Measurements from ENCODE around the gene WAS.
A peak's percentile ranks its signal among the peaks of the same experiment; 100 is the strongest.
"Not testable (repeated sequence)": the region's sequence is repeated elsewhere in the genome, so short reads cannot be mapped to it uniquely, and the experiment has no call there.

The WAS gene

DNA sequence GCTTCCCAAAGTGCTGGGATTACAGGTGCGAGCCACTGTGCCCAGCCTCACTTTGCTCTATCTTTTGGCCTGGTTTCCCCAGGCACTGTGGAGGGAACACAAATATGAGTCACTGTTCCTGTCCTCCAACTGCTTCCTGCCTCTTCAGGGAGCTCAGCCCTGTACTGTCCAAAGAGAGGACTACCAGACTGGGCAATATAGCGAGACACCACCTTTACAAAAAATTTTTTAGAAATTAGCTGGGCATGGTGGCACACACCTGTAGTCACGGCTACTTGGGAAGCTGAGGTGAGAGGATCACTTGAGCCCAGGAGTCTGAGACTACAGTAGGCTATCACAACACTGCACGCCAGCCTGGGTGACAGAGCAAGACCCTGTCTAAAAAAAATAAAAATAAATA, 16.9 kb upstream of the WAS start:
- no peak overlapping the region for H4K5ac ChIP-seq (ENCODE audit: low read length)
- H3K56ac ChIP-seq (ENCODE audit: low read length) = no peak overlapping the region
- H3K18ac ChIP-seq (ENCODE audit: low read length) = no peak overlapping the region
- H3K79me2 ChIP-seq (ENCODE audit: control insufficient read depth, insufficient read depth, low read length) = no peaks in the 10 kb centered on the region
- DNase-seq = no peak
- no peak overlapping the region for H2BK120ac ChIP-seq (ENCODE audit: low read depth, low read length)
- no peaks in the 10 kb centered on the region for H3K79me1 ChIP-seq (ENCODE audit: low read length)
- H3K4ac ChIP-seq (ENCODE audit: low read depth, low read length) = no peak overlapping the region
- no peaks in the 10 kb centered on the region for H3K4me1 ChIP-seq (ENCODE audit: control insufficient read depth, low read depth, low read length)
- H3K27ac ChIP-seq (ENCODE audit: low read depth, low read length) = no peak overlapping the region
- no peak overlapping the region for H3K9ac ChIP-seq (ENCODE audit: low read length)
- no peak overlapping the region for H3K4me3 ChIP-seq (ENCODE audit: low read length)
- H2AK5ac ChIP-seq (ENCODE audit: low read length) = no peak overlapping the region
- H3K36me3 ChIP-seq (ENCODE audit: control insufficient read depth, insufficient read depth, low read length) = no peaks in the 10 kb centered on the region
- no CpG with 5 or more reads among the region's 4 CpGs for WGBS (ENCODE audit: extremely low coverage, insufficient coverage, low lambda C conversion rate)
- no peak overlapping the region for H4K8ac ChIP-seq (ENCODE audit: low read depth, low read length)
- H2BK15ac ChIP-seq (replicated peaks; ENCODE audit: low read depth) = no peak overlapping the region
- H2BK5ac ChIP-seq (ENCODE audit: low read length) = no peak overlapping the region
- H3K4me2 ChIP-seq (ENCODE audit: low read length) = no peak overlapping the region
- no peak overlapping the region for H3K23ac ChIP-seq (ENCODE audit: low read length)
- H3K27me3 ChIP-seq (ENCODE audit: insufficient read depth, low read length, poor library complexity) = no peaks in the 10 kb centered on the region

- no peaks in the 10 kb centered on the region for H3K79me1 ChIP-seq (ENCODE audit: low read length)
- no peak overlapping the region for H4K8ac ChIP-seq (ENCODE audit: low read depth, low read length)
- DNase-seq = no peak
- no CpG with 5 or more reads among the region's 4 CpGs for WGBS (ENCODE audit: extremely low coverage, insufficient coverage, low lambda C conversion rate)
- H3K36me3 ChIP-seq (ENCODE audit: control insufficient read depth, insufficient read depth, low read length) = no peaks in the 10 kb centered on the region
- H3K9ac ChIP-seq (ENCODE audit: low read length) = no peak overlapping the region
- H3K79me2 ChIP-seq (ENCODE audit: control insufficient read depth, insufficient read depth, low read length) = no peaks in the 10 kb centered on the region
- H4K5ac ChIP-seq (ENCODE audit: low read length) = no peak overlapping the region
- H3K27ac ChIP-seq (ENCODE audit: low read depth, low read length) = no peak overlapping the region
- H3K4me3 ChIP-seq (ENCODE audit: low read length) = no peak overlapping the region
- no peak overlapping the region for H3K18ac ChIP-seq (ENCODE audit: low read length)
- H2BK15ac ChIP-seq (replicated peaks; ENCODE audit: low read depth) = no peak overlapping the region
- no peak overlapping the region for H2BK120ac ChIP-seq (ENCODE audit: low read depth, low read length)
- no peak overlapping the region for H2BK5ac ChIP-seq (ENCODE audit: low read length)
- no peak overlapping the region for H3K56ac ChIP-seq (ENCODE audit: low read length)
- no peak overlapping the region for H2AK5ac ChIP-seq (ENCODE audit: low read length)
- no peak overlapping the region for H3K4ac ChIP-seq (ENCODE audit: low read depth, low read length)
- H3K23ac ChIP-seq (ENCODE audit: low read length) = no peak overlapping the region
- no peaks in the 10 kb centered on the region for H3K4me1 ChIP-seq (ENCODE audit: control insufficient read depth, low read depth, low read length)
- H3K4me2 ChIP-seq (ENCODE audit: low read length) = no peak overlapping the region
- H3K27me3 ChIP-seq (ENCODE audit: insufficient read depth, low read length, poor library complexity) = no peaks in the 10 kb centered on the region
Measured at GRCh38 chrX:48667509-48667908, 16.1 kb upstream of the WAS start.

GRCh38 chrX:48668187-48668586, 15.4 kb upstream of the WAS start:
- not testable (repeated sequence) for H2BK120ac ChIP-seq (ENCODE audit: low read depth, low read length); H2AK5ac ChIP-seq (ENCODE audit: low read length); H3K27ac ChIP-seq (ENCODE audit: low read depth, low read length); H4K5ac ChIP-seq (ENCODE audit: low read length); H3K18ac ChIP-seq (ENCODE audit: low read length); H3K23ac ChIP-seq (ENCODE audit: low read length); H3K4me3 ChIP-seq (ENCODE audit: low read length); H2BK15ac ChIP-seq (replicated peaks; ENCODE audit: low read depth); H3K9ac ChIP-seq (ENCODE audit: low read length); H4K8ac ChIP-seq (ENCODE audit: low read depth, low read length); H3K27me3 ChIP-seq (ENCODE audit: insufficient read depth, low read length, poor library complexity); H3K4me1 ChIP-seq (ENCODE audit: control insufficient read depth, low read depth, low read length); H3K36me3 ChIP-seq (ENCODE audit: control insufficient read depth, insufficient read depth, low read length); H3K79me2 ChIP-seq (ENCODE audit: control insufficient read depth, insufficient read depth, low read length); H3K4me2 ChIP-seq (ENCODE audit: low read length); H3K4ac ChIP-seq (ENCODE audit: low read depth, low read length); H2BK5ac ChIP-seq (ENCODE audit: low read length); H3K56ac ChIP-seq (ENCODE audit: low read length); DNase-seq; H3K79me1 ChIP-seq (ENCODE audit: low read length)
- no CpG with 5 or more reads among the region's 11 CpGs for WGBS (ENCODE audit: extremely low coverage, insufficient coverage, low lambda C conversion rate)

DNA sequence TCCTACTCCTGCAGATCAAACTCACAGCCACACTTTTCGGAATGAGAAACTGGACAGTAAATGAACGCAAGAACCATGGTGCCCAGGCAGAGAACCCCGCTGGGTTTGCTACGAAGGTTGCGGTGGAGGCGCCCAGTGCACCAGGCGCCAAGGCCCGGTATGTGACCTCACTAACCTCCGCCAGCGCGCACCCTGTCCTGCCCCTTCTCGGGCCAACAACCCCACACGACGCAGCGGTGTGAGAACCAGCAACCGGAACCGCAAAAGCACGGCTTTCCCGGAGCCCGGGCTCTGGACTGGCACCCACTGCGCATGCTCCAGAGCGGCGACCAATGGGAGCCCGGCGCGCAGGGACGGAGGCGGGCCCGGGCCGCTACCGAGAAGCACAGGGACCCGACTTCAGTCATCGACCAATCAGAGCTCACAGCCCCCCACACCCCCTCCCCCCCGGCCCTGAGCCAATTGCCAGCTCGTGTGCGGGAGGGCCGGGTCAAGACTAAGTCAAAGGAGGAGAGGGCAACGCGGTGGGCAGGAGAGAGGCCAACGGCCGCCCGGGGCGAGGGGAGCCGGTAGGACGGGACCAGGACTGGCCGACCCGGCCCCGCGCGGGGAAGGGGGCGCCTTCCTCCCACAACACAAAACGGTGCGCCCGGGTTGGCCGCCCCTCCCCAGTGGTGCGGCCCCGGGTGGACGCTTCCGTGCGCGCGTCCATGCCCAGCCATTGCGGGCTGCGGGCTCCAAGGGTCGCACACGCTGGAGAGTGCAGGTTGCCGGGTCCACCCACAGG, 7.3 kb upstream of the WAS start:
- no peaks in the 10 kb centered on the region for H3K79me1 ChIP-seq (ENCODE audit: low read length)
- WGBS (ENCODE audit: extremely low coverage, insufficient coverage, low lambda C conversion rate) = no CpG with 5 or more reads among the region's 67 CpGs

GRCh38 chrX:48676893-48677270, 6.7 kb upstream of the WAS start:
- Histone ChIP-seq H3K9ac (ENCODE audit: low read length) (peak overlapping the region; percentile 82), H2BK120ac (ENCODE audit: low read depth, low read length) (no peak overlapping the region), H3K4me1 (ENCODE audit: control insufficient read depth, low read depth, low read length) (no peaks in the 10 kb centered on the region), H4K5ac (ENCODE audit: low read length) (no peak overlapping the region), H2BK15ac (replicated peaks; ENCODE audit: low read depth) (no peak overlapping the region), H2BK5ac (ENCODE audit: low read length) (no peak overlapping the region), H3K18ac (ENCODE audit: low read length) (no peak overlapping the region), H3K4me3 (ENCODE audit: low read length) (peak overlapping the region; percentile 71), H3K79me2 (ENCODE audit: control insufficient read depth, insufficient read depth, low read length) (no peaks in the 10 kb centered on the region), H3K4me2 (ENCODE audit: low read length) (peak overlapping the region; percentile 52), H3K56ac (ENCODE audit: low read length) (peak overlapping the region; percentile 93), H3K79me1 (ENCODE audit: low read length) (no peaks in the 10 kb centered on the region), H3K27ac (ENCODE audit: low read depth, low read length) (peak overlapping the region; percentile 17), H2AK5ac (ENCODE audit: low read length) (no peak overlapping the region), H3K36me3 (ENCODE audit: control insufficient read depth, insufficient read depth, low read length) (no peaks in the 10 kb centered on the region), H3K27me3 (ENCODE audit: insufficient read depth, low read length, poor library complexity) (no peaks in the 10 kb centered on the region), H3K4ac (ENCODE audit: low read depth, low read length) (peak overlapping the region; percentile 5), H3K23ac (ENCODE audit: low read length) (no peak overlapping the region), H4K8ac (ENCODE audit: low read depth, low read length) (no peak overlapping the region)
- no CpG with 5 or more reads among the region's 9 CpGs for WGBS (ENCODE audit: extremely low coverage, insufficient coverage, low lambda C conversion rate)
- DNase-seq = peak; percentile 24

More for the DNA sequence above, 7.3 kb upstream of the WAS start:
- H3K4me2 ChIP-seq (ENCODE audit: low read length) = peak overlapping the region; percentile 64
- H2BK120ac ChIP-seq (ENCODE audit: low read depth, low read length) = no peak overlapping the region
- no peaks in the 10 kb centered on the region for H3K27me3 ChIP-seq (ENCODE audit: insufficient read depth, low read length, poor library complexity)
- H2BK5ac ChIP-seq (ENCODE audit: low read length) = no peak overlapping the region
- H3K4me3 ChIP-seq (ENCODE audit: low read length) = peak overlapping the region; percentile 75
- no peak overlapping the region for H4K8ac ChIP-seq (ENCODE audit: low read depth, low read length)
- no peaks in the 10 kb centered on the region for H3K36me3 ChIP-seq (ENCODE audit: control insufficient read depth, insufficient read depth, low read length)
- H3K18ac ChIP-seq (ENCODE audit: low read length) = no peak overlapping the region
- H3K9ac ChIP-seq (ENCODE audit: low read length) = peak overlapping the region; percentile 82
- DNase-seq = peak; percentile 94
- peak overlapping the region; percentile 17 for H3K27ac ChIP-seq (ENCODE audit: low read depth, low read length)
- peak overlapping the region; percentile 93 for H3K56ac ChIP-seq (ENCODE audit: low read length)
- no peak overlapping the region for H2AK5ac ChIP-seq (ENCODE audit: low read length)
- peak overlapping the region; percentile 5 for H3K4ac ChIP-seq (ENCODE audit: low read depth, low read length)
- no peaks in the 10 kb centered on the region for H3K4me1 ChIP-seq (ENCODE audit: control insufficient read depth, low read depth, low read length)
- H3K79me2 ChIP-seq (ENCODE audit: control insufficient read depth, insufficient read depth, low read length) = no peaks in the 10 kb centered on the region
- no peak overlapping the region for H2BK15ac ChIP-seq (replicated peaks; ENCODE audit: low read depth)
- no peak overlapping the region for H3K23ac ChIP-seq (ENCODE audit: low read length)
- H4K5ac ChIP-seq (ENCODE audit: low read length) = no peak overlapping the region

DNA sequence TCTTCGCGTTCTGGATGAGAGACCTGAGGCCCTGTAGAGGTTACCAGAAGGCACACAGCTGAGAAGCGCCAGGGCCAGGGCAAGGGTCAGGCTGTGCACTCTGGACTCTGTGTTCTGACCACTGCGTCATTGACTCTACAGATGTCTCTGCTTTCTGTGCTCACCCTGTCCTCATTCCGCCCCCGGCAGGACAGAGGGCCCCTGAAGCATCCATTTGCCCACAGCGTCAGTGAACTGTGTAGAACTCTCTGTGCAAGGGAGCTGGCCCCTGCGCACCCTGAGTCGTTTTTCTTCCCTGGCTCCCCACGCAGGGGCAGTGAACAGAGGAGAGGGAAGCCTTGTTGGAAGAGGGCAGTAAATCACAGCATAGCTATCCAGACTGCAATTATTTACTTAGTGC, 6.1 kb upstream of the WAS start:
- H3K56ac ChIP-seq (ENCODE audit: low read length) = peak overlapping the region; percentile 93
- H3K79me1 ChIP-seq (ENCODE audit: low read length) = no peaks in the 10 kb centered on the region
- H4K8ac ChIP-seq (ENCODE audit: low read depth, low read length) = no peak overlapping the region
- H2AK5ac ChIP-seq (ENCODE audit: low read length) = no peak overlapping the region
- no peak overlapping the region for H3K23ac ChIP-seq (ENCODE audit: low read length)
- no peak overlapping the region for H3K9ac ChIP-seq (ENCODE audit: low read length)
- no peak overlapping the region for H3K27ac ChIP-seq (ENCODE audit: low read depth, low read length)
- H2BK120ac ChIP-seq (ENCODE audit: low read depth, low read length) = no peak overlapping the region
- H4K5ac ChIP-seq (ENCODE audit: low read length) = no peak overlapping the region
- no peak overlapping the region for H2BK15ac ChIP-seq (replicated peaks; ENCODE audit: low read depth)
- H3K27me3 ChIP-seq (ENCODE audit: insufficient read depth, low read length, poor library complexity) = no peaks in the 10 kb centered on the region
- H3K79me2 ChIP-seq (ENCODE audit: control insufficient read depth, insufficient read depth, low read length) = no peaks in the 10 kb centered on the region
- no peak overlapping the region for H2BK5ac ChIP-seq (ENCODE audit: low read length)
- no peak overlapping the region for H3K4ac ChIP-seq (ENCODE audit: low read depth, low read length)
- H3K4me2 ChIP-seq (ENCODE audit: low read length) = peak overlapping the region; percentile 52
- H3K18ac ChIP-seq (ENCODE audit: low read length) = no peak overlapping the region
- no peak for DNase-seq
- WGBS (ENCODE audit: extremely low coverage, insufficient coverage, low lambda C conversion rate) = no CpG with 5 or more reads among the region's 10 CpGs
- H3K36me3 ChIP-seq (ENCODE audit: control insufficient read depth, insufficient read depth, low read length) = no peaks in the 10 kb centered on the region
- no peaks in the 10 kb centered on the region for H3K4me1 ChIP-seq (ENCODE audit: control insufficient read depth, low read depth, low read length)
- H3K4me3 ChIP-seq (ENCODE audit: low read length) = no peak overlapping the region

All from mesendoderm (in vitro differentiated cells).